ENCODE results near the gene ANGEL1. TPM values are rescaled to one million over a fixed set of nuclear protein-coding genes. Genes with fewer than 3 reads are reported as not detected.

Gene ANGEL1
- total and polyA plus RNA-seq, 9 of the 15 experiments (the other 6 are each of a cell fraction or from before 2014, with no cell fraction given), result 2.1 to 22.2 (median 7.3) TPM

- no peak for TF ChIP-seq IRF1 (CRISPR knock-in tag; IDR thresholded peaks at IDR 0.05; ENCODE audit: borderline replicate concordance)
- TF ChIP-seq U2AF2 (optimal IDR thresholded peaks at IDR 0.05; ENCODE audit: low read depth, low read length), result no peak
- TF ChIP-seq FOXM1 (IDR thresholded peaks at IDR 0.05; ENCODE audit: low read depth), result no peak
- no peak for TF ChIP-seq FOXM1 (CRISPR knock-in tag; IDR thresholded peaks at IDR 0.05; ENCODE audit: low read depth)
- no peak for TF ChIP-seq MTF1 (CRISPR knock-in tag; IDR thresholded peaks at IDR 0.05; ENCODE audit: borderline replicate concordance)
- TF ChIP-seq, protein P1, sequence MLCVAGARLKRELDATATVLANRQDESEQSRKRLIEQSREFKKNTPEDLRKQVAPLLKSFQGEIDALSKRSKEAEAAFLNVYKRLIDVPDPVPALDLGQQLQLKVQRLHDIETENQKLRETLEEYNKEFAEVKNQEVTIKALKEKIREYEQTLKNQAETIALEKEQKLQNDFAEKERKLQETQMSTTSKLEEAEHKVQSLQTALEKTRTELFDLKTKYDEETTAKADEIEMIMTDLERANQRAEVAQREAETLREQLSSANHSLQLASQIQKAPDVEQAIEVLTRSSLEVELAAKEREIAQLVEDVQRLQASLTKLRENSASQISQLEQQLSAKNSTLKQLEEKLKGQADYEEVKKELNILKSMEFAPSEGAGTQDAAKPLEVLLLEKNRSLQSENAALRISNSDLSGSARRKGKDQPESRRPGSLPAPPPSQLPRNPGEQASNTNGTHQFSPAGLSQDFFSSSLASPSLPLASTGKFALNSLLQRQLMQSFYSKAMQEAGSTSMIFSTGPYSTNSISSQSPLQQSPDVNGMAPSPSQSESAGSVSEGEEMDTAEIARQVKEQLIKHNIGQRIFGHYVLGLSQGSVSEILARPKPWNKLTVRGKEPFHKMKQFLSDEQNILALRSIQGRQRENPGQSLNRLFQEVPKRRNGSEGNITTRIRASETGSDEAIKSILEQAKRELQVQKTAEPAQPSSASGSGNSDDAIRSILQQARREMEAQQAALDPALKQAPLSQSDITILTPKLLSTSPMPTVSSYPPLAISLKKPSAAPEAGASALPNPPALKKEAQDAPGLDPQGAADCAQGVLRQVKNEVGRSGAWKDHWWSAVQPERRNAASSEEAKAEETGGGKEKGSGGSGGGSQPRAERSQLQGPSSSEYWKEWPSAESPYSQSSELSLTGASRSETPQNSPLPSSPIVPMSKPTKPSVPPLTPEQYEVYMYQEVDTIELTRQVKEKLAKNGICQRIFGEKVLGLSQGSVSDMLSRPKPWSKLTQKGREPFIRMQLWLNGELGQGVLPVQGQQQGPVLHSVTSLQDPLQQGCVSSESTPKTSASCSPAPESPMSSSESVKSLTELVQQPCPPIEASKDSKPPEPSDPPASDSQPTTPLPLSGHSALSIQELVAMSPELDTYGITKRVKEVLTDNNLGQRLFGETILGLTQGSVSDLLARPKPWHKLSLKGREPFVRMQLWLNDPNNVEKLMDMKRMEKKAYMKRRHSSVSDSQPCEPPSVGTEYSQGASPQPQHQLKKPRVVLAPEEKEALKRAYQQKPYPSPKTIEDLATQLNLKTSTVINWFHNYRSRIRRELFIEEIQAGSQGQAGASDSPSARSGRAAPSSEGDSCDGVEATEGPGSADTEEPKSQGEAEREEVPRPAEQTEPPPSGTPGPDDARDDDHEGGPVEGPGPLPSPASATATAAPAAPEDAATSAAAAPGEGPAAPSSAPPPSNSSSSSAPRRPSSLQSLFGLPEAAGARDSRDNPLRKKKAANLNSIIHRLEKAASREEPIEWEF (CRISPR knock-in tag; IDR thresholded peaks at IDR 0.05), result no peak
- no peak for TF ChIP-seq ZNF707 (CRISPR knock-in tag; conservative IDR thresholded peaks at IDR 0.05)
- TF ChIP-seq ELF4 (CRISPR knock-in tag; IDR thresholded peaks at IDR 0.05), result no peak
- no peak for TF ChIP-seq POLR2AphosphoS2 (IDR thresholded peaks at IDR 0.05; ENCODE audit: low read length)
- TF ChIP-seq CAMTA2 (CRISPR knock-in tag; conservative IDR thresholded peaks at IDR 0.05), result no peak
- no peak for TF ChIP-seq TCFL5 (CRISPR knock-in tag; conservative IDR thresholded peaks at IDR 0.05)
- TF ChIP-seq ZSCAN32 (CRISPR knock-in tag; IDR thresholded peaks at IDR 0.05), result no peak
- no peak for TF ChIP-seq OTX1 (CRISPR knock-in tag; IDR thresholded peaks at IDR 0.05)
- TF ChIP-seq BACH1 (tag; IDR thresholded peaks at IDR 0.05), result no peak
- no peak for TF ChIP-seq CCNT2 (IDR thresholded peaks at IDR 0.05; ENCODE audit: borderline replicate concordance, extremely low read depth, insufficient read length, low read depth, low read length)
- TF ChIP-seq, protein P2, sequence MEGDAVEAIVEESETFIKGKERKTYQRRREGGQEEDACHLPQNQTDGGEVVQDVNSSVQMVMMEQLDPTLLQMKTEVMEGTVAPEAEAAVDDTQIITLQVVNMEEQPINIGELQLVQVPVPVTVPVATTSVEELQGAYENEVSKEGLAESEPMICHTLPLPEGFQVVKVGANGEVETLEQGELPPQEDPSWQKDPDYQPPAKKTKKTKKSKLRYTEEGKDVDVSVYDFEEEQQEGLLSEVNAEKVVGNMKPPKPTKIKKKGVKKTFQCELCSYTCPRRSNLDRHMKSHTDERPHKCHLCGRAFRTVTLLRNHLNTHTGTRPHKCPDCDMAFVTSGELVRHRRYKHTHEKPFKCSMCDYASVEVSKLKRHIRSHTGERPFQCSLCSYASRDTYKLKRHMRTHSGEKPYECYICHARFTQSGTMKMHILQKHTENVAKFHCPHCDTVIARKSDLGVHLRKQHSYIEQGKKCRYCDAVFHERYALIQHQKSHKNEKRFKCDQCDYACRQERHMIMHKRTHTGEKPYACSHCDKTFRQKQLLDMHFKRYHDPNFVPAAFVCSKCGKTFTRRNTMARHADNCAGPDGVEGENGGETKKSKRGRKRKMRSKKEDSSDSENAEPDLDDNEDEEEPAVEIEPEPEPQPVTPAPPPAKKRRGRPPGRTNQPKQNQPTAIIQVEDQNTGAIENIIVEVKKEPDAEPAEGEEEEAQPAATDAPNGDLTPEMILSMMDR (IDR thresholded peaks at IDR 0.05 in 2 of 3, conservative IDR thresholded peaks at IDR 0.05 in 1 of 3; ENCODE audit: insufficient read depth in 2 of 3, low read depth in 1 of 3, low read length in 3 of 3), result no peak
- TF ChIP-seq MAFK (IDR thresholded peaks at IDR 0.05; ENCODE audit: low read length), result no peak
- TF ChIP-seq PTBP1 (IDR thresholded peaks at IDR 0.05; ENCODE audit: low read depth, low read length), result no peak
- no peak for TF ChIP-seq HSF4 (CRISPR knock-in tag; IDR thresholded peaks at IDR 0.05; ENCODE audit: borderline replicate concordance)
- peak; percentile 32; the same call in 1 of the 2 replicates for TF ChIP-seq PHF8 (IDR thresholded peaks at IDR 0.05; ENCODE audit: borderline replicate concordance, low read length)
Observed at GRCh38 chr14:76772300-76773187, 40.1 kb downstream of the ANGEL1 start (continued).

All from K562 (cell line).